Right atrium auricular region (tissue), 2 donors: ENCODE data around the gene OSMR. TPM values are rescaled to one million over a fixed set of nuclear protein-coding genes. Genes with fewer than 3 reads are reported as not detected.

Source experiments
- DNase-seq: peaks from one replicate; pipeline ENCODE4 v3.0.0-alpha.2; 2019; ENCODE audit warnings: low spot score
- H3K27ac ChIP-seq, 2 donors: fragments of 200-600 bp; sonication (generic); 1 replicate in 1 of 2; 2 replicates in 1 of 2; pipeline ENCODE4 v1.5.1; 2016 to 2019
- H3K27me3 ChIP-seq, 2 donors: fragments of 200-600 bp; sonication (generic); one replicate each; pipeline versions ENCODE4 v1.5.1 to v1.6.0; 2017 to 2019
- H3K36me3 ChIP-seq: fragments of 200-600 bp; sonication (generic); one replicate; pipeline ENCODE4 v1.5.1; 2016
- H3K4me1 ChIP-seq, 2 donors: fragments of 200-600 bp; sonication (generic); one replicate each; pipeline versions ENCODE4 v1.5.1 to v1.6.0; 2017 to 2019
- H3K4me3 ChIP-seq, 2 donors: fragments of 200-600 bp; sonication (generic); 1 replicate in 1 of 2; 2 replicates in 1 of 2; pipeline ENCODE4 v1.5.1; 2017 to 2019; ENCODE audit warnings: mild to moderate bottlenecking in 1 of 2, moderate library complexity in 1 of 2
- H3K9me3 ChIP-seq, 2 donors: fragments of 200-600 bp; sonication (generic); one replicate each; pipeline ENCODE4 v1.5.1; 2019
- total RNA-seq, 2 donors: library from RNA; depleted of rRNA; stranded (reverse); fragments of >200 nt; gene quantifications; one replicate each; pipeline ENCODE4 v1.1.0, GENCODE V29; 2016
- TF ChIP-seq, protein P1 (sequence below), 2 donors: fragments of 200-600 bp; sonication (generic); IDR thresholded peaks; one replicate each; pipeline ENCODE4 v1.5.1; 2019; ENCODE audit warnings: antibody characterized with exemption in 2 of 2

OSMR gene
- total RNA-seq, 2 donors from 2014 or later: 13.8 to 28.6 TPM

- peaks cover 0 to 23% of the 10 kb centered on the region in 2 donors for H3K9me3 ChIP-seq
- DNase-seq: no peak
- no peak overlapping the region for H3K4me3 ChIP-seq
- no peaks in the 10 kb centered on the region for H3K27me3 ChIP-seq
- TF ChIP-seq, protein P1, sequence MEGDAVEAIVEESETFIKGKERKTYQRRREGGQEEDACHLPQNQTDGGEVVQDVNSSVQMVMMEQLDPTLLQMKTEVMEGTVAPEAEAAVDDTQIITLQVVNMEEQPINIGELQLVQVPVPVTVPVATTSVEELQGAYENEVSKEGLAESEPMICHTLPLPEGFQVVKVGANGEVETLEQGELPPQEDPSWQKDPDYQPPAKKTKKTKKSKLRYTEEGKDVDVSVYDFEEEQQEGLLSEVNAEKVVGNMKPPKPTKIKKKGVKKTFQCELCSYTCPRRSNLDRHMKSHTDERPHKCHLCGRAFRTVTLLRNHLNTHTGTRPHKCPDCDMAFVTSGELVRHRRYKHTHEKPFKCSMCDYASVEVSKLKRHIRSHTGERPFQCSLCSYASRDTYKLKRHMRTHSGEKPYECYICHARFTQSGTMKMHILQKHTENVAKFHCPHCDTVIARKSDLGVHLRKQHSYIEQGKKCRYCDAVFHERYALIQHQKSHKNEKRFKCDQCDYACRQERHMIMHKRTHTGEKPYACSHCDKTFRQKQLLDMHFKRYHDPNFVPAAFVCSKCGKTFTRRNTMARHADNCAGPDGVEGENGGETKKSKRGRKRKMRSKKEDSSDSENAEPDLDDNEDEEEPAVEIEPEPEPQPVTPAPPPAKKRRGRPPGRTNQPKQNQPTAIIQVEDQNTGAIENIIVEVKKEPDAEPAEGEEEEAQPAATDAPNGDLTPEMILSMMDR (IDR thresholded peaks at IDR 0.05): no peak
- peaks cover 6% of the 10 kb centered on the region for H3K36me3 ChIP-seq
- H3K27ac ChIP-seq: no peak overlapping the region
- no peaks in the 10 kb centered on the region for H3K4me1 ChIP-seq
Observed at GRCh38 chr5:38892363-38892762, 46.6 kb downstream of the OSMR start.

DNA sequence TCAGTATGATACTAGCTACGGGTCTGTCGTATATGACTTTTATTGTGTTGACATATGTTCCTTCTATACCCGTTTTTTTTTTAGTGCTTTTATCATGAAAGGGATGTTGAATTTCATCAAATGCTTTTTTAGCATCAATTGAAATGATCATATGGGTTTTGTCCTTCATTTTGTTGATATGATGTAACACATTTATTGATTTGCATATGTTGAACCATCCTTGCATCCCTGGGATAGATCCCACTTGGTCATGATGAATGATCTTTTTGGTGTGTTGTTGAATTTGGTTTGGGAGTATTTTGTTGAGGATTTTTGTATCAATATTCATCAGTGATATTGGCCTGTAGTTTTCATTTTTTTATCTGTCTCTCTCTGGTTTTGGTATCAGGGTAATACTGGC, 50.9 kb downstream of the OSMR start:
- DNase-seq: no peak
- Histone ChIP-seq H3K36me3 (peaks cover 8% of the 10 kb centered on the region), H3K4me3 (no peak overlapping the region), H3K9me3 (peaks cover 0 to 23% of the 10 kb centered on the region in 2 donors), H3K4me1 (no peaks in the 10 kb centered on the region), H3K27me3 (no peaks in the 10 kb centered on the region), H3K27ac (no peak overlapping the region)
- TF ChIP-seq, protein P1 (IDR thresholded peaks at IDR 0.05): no peak

DNA sequence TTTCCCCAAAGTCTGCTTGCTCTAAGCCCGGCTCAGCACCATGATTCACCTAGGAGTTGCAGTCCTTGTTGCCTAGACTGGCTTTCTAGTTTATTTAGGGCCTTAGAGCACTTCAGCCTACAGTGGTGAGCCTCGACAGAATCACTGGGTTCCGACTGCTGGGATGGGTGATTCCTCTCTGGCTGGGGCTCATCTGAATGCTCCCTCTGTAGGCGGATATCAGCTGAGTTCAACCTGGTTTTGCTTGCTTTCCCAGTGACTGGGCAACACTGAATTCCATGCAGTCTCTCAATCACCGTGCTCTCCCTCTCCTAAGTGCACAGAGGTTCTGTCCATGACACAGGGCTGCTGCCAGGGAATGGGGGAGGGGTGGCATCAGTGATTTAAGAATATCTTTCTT, 54.1 kb downstream of the OSMR start:
- DNase-seq: no peak
- TF ChIP-seq, protein P1 (IDR thresholded peaks at IDR 0.05): no peak
- Histone ChIP-seq H3K36me3 (peaks cover 29% of the 10 kb centered on the region), H3K27ac (no peak overlapping the region), H3K4me1 (no peaks in the 10 kb centered on the region), H3K9me3 (peaks cover 0 to 27% of the 10 kb centered on the region in 2 donors), H3K27me3 (no peaks in the 10 kb centered on the region), H3K4me3 (no peak overlapping the region)

- H3K27ac ChIP-seq: no peak overlapping the region
- TF ChIP-seq, protein P1 (IDR thresholded peaks at IDR 0.05): no peak
- H3K9me3 ChIP-seq: peaks cover 0 to 9% of the 10 kb centered on the region in 2 donors
- no peak for DNase-seq
- H3K36me3 ChIP-seq: peaks cover 51% of the 10 kb centered on the region
- no peaks in the 10 kb centered on the region for H3K27me3 ChIP-seq
- H3K4me1 ChIP-seq: no peaks in the 10 kb centered on the region
- H3K4me3 ChIP-seq: no peak overlapping the region
Observed at GRCh38 chr5:38905516-38905915, 59.7 kb downstream of the OSMR start.

DNA sequence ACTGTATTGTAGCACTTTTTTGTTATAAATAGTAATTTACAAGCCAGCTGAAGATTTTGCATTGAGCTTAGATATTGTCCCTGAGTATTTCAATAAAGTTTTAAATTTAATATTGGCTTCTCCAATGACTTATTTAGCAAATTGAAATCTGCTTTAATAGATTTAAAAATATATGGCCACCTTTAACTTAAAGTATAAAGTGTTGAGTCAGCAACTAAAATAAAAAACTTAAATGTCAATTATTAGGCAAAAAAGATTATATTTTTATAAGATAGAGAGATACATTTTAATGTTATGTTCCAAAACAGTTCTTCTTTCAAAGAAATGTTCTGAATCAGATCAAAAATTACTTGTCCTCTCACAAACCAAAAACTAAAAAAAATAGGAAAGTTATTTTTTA, 60.7 kb downstream of the OSMR start:
- no peak for DNase-seq
- H3K27ac ChIP-seq: no peak overlapping the region
- no peak overlapping the region for H3K4me3 ChIP-seq
- no peaks in the 10 kb centered on the region for H3K27me3 ChIP-seq
- H3K4me1 ChIP-seq: no peaks in the 10 kb centered on the region
- TF ChIP-seq, protein P1 (IDR thresholded peaks at IDR 0.05): no peak
- H3K36me3 ChIP-seq: peaks cover 43% of the 10 kb centered on the region
- H3K9me3 ChIP-seq: peaks cover 0 to 9% of the 10 kb centered on the region in 2 donors

- Histone ChIP-seq H3K27me3 (no peaks in the 10 kb centered on the region), H3K4me1 (no peaks in the 10 kb centered on the region), H3K36me3 (peaks cover 22% of the 10 kb centered on the region), H3K4me3 (no peak overlapping the region), H3K27ac (no peak overlapping the region), H3K9me3 (no peaks in the 10 kb centered on the region)
- TF ChIP-seq, protein P1 (IDR thresholded peaks at IDR 0.05): no peak
- DNase-seq: no peak
Observed at GRCh38 chr5:38911933-38912332, 66.1 kb downstream of the OSMR start.
